HepG2 (cell line): ENCODE data around the gene SMAP2. TPM values are rescaled to one million over a fixed set of nuclear protein-coding genes. Genes with fewer than 3 reads are reported as not detected.
A peak's percentile ranks its signal among the peaks of the same experiment; 100 is the strongest.

ENCODE experiments used
- ARNTL ChIP-seq: sonication (generic); formaldehyde crosslinking; IDR thresholded peaks from 2 replicates; pipeline ENCODE4 v1.4.0; 2020; ENCODE audit warnings: mild to moderate bottlenecking, missing genetic modification reagents
- E2F5 ChIP-seq: sonication (generic); formaldehyde crosslinking; conservative IDR thresholded peaks from 2 replicates; pipeline ENCODE4 v1.4.0; 2020; ENCODE audit warnings: missing genetic modification reagents
- FOXO1 ChIP-seq: sonication (generic); formaldehyde crosslinking; IDR thresholded peaks from 2 replicates; pipeline ENCODE4 v1.4.0; 2020; ENCODE audit warnings: missing genetic modification reagents
- GABPA ChIP-seq, 2 experiments: IDR thresholded peaks; 2 replicates each; pipeline ENCODE4 v1.6.1; 2011 to 2016; ENCODE audit warnings: low read depth in 2 of 2, low read length in 1 of 2, missing biosample characterization in 1 of 2, missing genetic modification characterization in 1 of 2
- GLI4 ChIP-seq: sonication (generic); formaldehyde crosslinking; IDR thresholded peaks from 2 replicates; pipeline ENCODE4 v1.5.1; 2020; ENCODE audit warnings: missing genetic modification reagents, mild to moderate bottlenecking, moderate library complexity, borderline replicate concordance
- HNF4A ChIP-seq: sonication (generic); formaldehyde crosslinking; IDR thresholded peaks from 2 replicates; pipeline ENCODE4 v1.4.0; 2020; ENCODE audit warnings: missing genetic modification reagents
- JUND ChIP-seq: sonication (generic); formaldehyde crosslinking; IDR thresholded peaks from 2 replicates; pipeline ENCODE4 v1.8.0; 2022; ENCODE audit warnings: mild to moderate bottlenecking, missing genetic modification reagents
- KLF6 ChIP-seq: IDR thresholded peaks from 2 replicates; pipeline ENCODE4 v1.8.0; 2016; ENCODE audit warnings: missing biosample characterization, missing genetic modification reagents
- MAFG ChIP-seq: sonication (generic); formaldehyde crosslinking; IDR thresholded peaks from 2 replicates; pipeline ENCODE4 v1.5.1; 2020; ENCODE audit warnings: mild to moderate bottlenecking, missing genetic modification reagents
- MTF2 ChIP-seq: sonication (generic); formaldehyde crosslinking; IDR thresholded peaks from 2 replicates; pipeline ENCODE4 v1.5.0; 2020; ENCODE audit warnings: missing genetic modification reagents, borderline replicate concordance
- PRDM15 ChIP-seq: sonication (generic); formaldehyde crosslinking; IDR thresholded peaks from 2 replicates; pipeline ENCODE4 v1.4.0; 2020; ENCODE audit warnings: missing genetic modification reagents
- PRPF4 ChIP-seq: fragments of 200-400 bp; formaldehyde crosslinking; IDR thresholded peaks from 2 replicates; pipeline ENCODE4 v1.6.1; 2016; ENCODE audit warnings: low read length, low read depth; ENCODE audit not compliant: poor library complexity, severe bottlenecking
- SNRNP70 ChIP-seq: fragments of 200-400 bp; formaldehyde crosslinking; IDR thresholded peaks from 2 replicates; pipeline ENCODE4 v1.6.1; 2017; ENCODE audit warnings: mild to moderate bottlenecking, low read depth, low read length, moderate library complexity
- TRIM24 ChIP-seq: sonication (generic); formaldehyde crosslinking; IDR thresholded peaks from 2 replicates; pipeline ENCODE4 v1.8.0; 2022; ENCODE audit warnings: mild to moderate bottlenecking, missing genetic modification reagents
- ZC3H4 ChIP-seq: sonication (generic); formaldehyde crosslinking; IDR thresholded peaks from 2 replicates; pipeline ENCODE4 v1.4.0; 2020; ENCODE audit warnings: missing genetic modification reagents, borderline replicate concordance
- ZFP36L1 ChIP-seq: sonication (generic); formaldehyde crosslinking; IDR thresholded peaks from 2 replicates; pipeline ENCODE4 v1.8.0; 2022; ENCODE audit warnings: mild to moderate bottlenecking, missing genetic modification reagents, moderate library complexity
- ZNF143 ChIP-seq: sonication (generic); formaldehyde crosslinking; IDR thresholded peaks from 2 replicates; pipeline ENCODE4 v1.4.0; 2020; ENCODE audit warnings: missing genetic modification reagents
- ZNF484 ChIP-seq: sonication (generic); formaldehyde crosslinking; IDR thresholded peaks from 2 replicates; pipeline ENCODE4 v1.5.1; 2020; ENCODE audit warnings: mild to moderate bottlenecking, low read depth, missing genetic modification reagents, borderline replicate concordance
- ZNF543 ChIP-seq: sonication (generic); formaldehyde crosslinking; IDR thresholded peaks from 2 replicates; pipeline ENCODE4 v1.4.0; 2020; ENCODE audit warnings: mild to moderate bottlenecking, missing genetic modification reagents
- ZNF704 ChIP-seq: sonication (generic); formaldehyde crosslinking; IDR thresholded peaks from 2 replicates; pipeline ENCODE4 v1.8.1; 2023; ENCODE audit warnings: mild to moderate bottlenecking, inconsistent platforms, moderate library complexity, missing genetic modification reagents, borderline replicate concordance
- ZNF770 ChIP-seq: sonication (generic); formaldehyde crosslinking; IDR thresholded peaks from 2 replicates; pipeline ENCODE4 v1.5.0; 2020; ENCODE audit warnings: mild to moderate bottlenecking, missing genetic modification reagents
- polyA plus RNA-seq, 8 experiments: library from polyadenylated mRNA; depleted of rRNA in 3 of 8; stranded (reverse) in 7 of 8; unstranded in 1 of 8; fragments of >200 nt; fragmentation: Illumina TruSeq in 4 of 8; extraction: Trizol in 4 of 8; gene quantifications; 2 replicates each; pipeline versions ENCODE4 v1.2.1 to v1.2.3, GENCODE V29; 2011 to 2016; ENCODE audit warnings: low read depth in 4 of 8, missing spikeins in 1 of 8, mixed read lengths in 1 of 8; ENCODE audit not compliant: insufficient read depth in 1 of 8
- total RNA-seq, 5 experiments: library from RNA; depleted of rRNA; stranded (reverse); fragments of >200 nt; fragmentation: Illumina TruSeq; extraction: Trizol; gene quantifications; 2 replicates each; pipeline ENCODE4 v1.2.3, GENCODE V29; 2016; ENCODE audit warnings: low read depth in 1 of 5

Gene SMAP2
- total and polyA plus RNA-seq, 2 of the 13 experiments (the other 11 are each of a cell fraction or from before 2014, with no cell fraction given), result 19.0 to 22.3 TPM

- 0 out of 2 replicates have a peak, but pooled peaks have one; percentile 41 for TF ChIP-seq ZFP36L1 (CRISPR knock-in tag)
- no peak for TF ChIP-seq PRDM15 (CRISPR knock-in tag)
- TF ChIP-seq ZNF484, result no peak
- TF ChIP-seq FOXO1 (CRISPR knock-in tag), result peak; percentile 70; the same call in 1 of the 2 replicates
- TF ChIP-seq GABPA (IDR thresholded peaks at IDR 0.05; ENCODE audit: low read depth, low read length), result no peak
- TF ChIP-seq GABPA (CRISPR knock-in tag; IDR thresholded peaks at IDR 0.05; ENCODE audit: low read depth), result no peak
- TF ChIP-seq ZNF143 (CRISPR knock-in tag), result no peak
- no peak for TF ChIP-seq ARNTL (CRISPR knock-in tag)
- no peak for TF ChIP-seq ZNF704
- TF ChIP-seq MTF2 (CRISPR knock-in tag), result no peak
- TF ChIP-seq HNF4A (CRISPR knock-in tag), result peak; percentile 71
- no peak for TF ChIP-seq TRIM24 (CRISPR knock-in tag)
- TF ChIP-seq ZNF770 (CRISPR knock-in tag), result peak; percentile 78
- no peak for TF ChIP-seq ZC3H4
- no peak for TF ChIP-seq ZNF543 (CRISPR knock-in tag)
- TF ChIP-seq GLI4 (CRISPR knock-in tag), result no peak
- no peak for TF ChIP-seq SNRNP70
- TF ChIP-seq E2F5, result no peak
- TF ChIP-seq JUND, result no peak
- TF ChIP-seq MAFG, result no peak
- TF ChIP-seq PRPF4, result no peak
- TF ChIP-seq KLF6 (CRISPR knock-in tag), result 0 out of 2 replicates have a peak, but pooled peaks have one; percentile 50
These were observed 10.2 kb downstream of the SMAP2 start (continued) for GRCh38 chr1:40383488-40384412.
